Skin of body (tissue), 2 donors: Measurements from ENCODE around the gene GNAI2. TPM values are rescaled to one million over a fixed set of nuclear protein-coding genes. Genes with fewer than 3 reads are reported as not detected.
"Not testable (repeated sequence)": the region's sequence is repeated elsewhere in the genome, so short reads cannot be mapped to it uniquely, and the experiment has no call there.

Source experiments
- DNase-seq: peaks from one replicate; lab custom pipeline; 2025; lab: John Stamatoyannopoulos, UW
- total RNA-seq: library from RNA; depleted of rRNA; stranded (reverse); fragments of >200 nt; gene quantifications from one replicate; pipeline ENCODE4 v1.2.3, GENCODE V29; 2014

The GNAI2 gene
- total RNA-seq, 1 donor from 2014 or later = 102 TPM

- DNase-seq = no peak
Measured at GRCh38 chr3:50224639-50225038, 11.4 kb upstream of the GNAI2 start.

GRCh38 chr3:50226888-50227389 lies 9.1 kb upstream of the GNAI2 start:
- DNase-seq = peak; percentile 42

GRCh38 chr3:50227390-50228183 lies 8.4 kb upstream of the GNAI2 start:
- DNase-seq = peak; percentile 91

- not testable (repeated sequence) for DNase-seq
Measured at GRCh38 chr3:50228184-50228763, 7.7 kb upstream of the GNAI2 start.

- DNase-seq = no peak
Measured at GRCh38 chr3:50229490-50229889, 6.5 kb upstream of the GNAI2 start.

- DNase-seq = no peak
Measured at GRCh38 chr3:50230104-50230793, 5.8 kb upstream of the GNAI2 start.

- no peak for DNase-seq
Measured at GRCh38 chr3:50230794-50231125, 5.2 kb upstream of the GNAI2 start.

GRCh38 chr3:50231581-50231980 lies 4.4 kb upstream of the GNAI2 start:
- no peak for DNase-seq

- DNase-seq = no peak
Measured at GRCh38 chr3:50232303-50232702, 3.7 kb upstream of the GNAI2 start.

- DNase-seq = no peak
Measured at GRCh38 chr3:50233176-50233575, 2.8 kb upstream of the GNAI2 start.

- DNase-seq = no peak
Measured at GRCh38 chr3:50236484-50237132, 604 bp downstream of the GNAI2 start.

GRCh38 chr3:50237133-50237651 lies 1.2 kb downstream of the GNAI2 start:
- no peak for DNase-seq

- peak; percentile 70 for DNase-seq
Measured at GRCh38 chr3:50237754-50238548, 1.9 kb downstream of the GNAI2 start.

- no peak for DNase-seq
Measured at GRCh38 chr3:50238549-50239026, 2.6 kb downstream of the GNAI2 start.

- no peak for DNase-seq
Measured at GRCh38 chr3:50239649-50240048, 3.6 kb downstream of the GNAI2 start.

- DNase-seq = no peak
Measured at GRCh38 chr3:50241163-50241562, 5.2 kb downstream of the GNAI2 start.

- DNase-seq = no peak
Measured at GRCh38 chr3:50241713-50242380, 5.8 kb downstream of the GNAI2 start.

GRCh38 chr3:50242381-50242770 lies 6.4 kb downstream of the GNAI2 start:
- DNase-seq = no peak

GRCh38 chr3:50242851-50243542 lies 7.0 kb downstream of the GNAI2 start:
- peak; percentile 22 for DNase-seq

- no peak for DNase-seq
Measured at GRCh38 chr3:50243543-50243895, 7.5 kb downstream of the GNAI2 start.
